DMS114 treated with DMSO at 0.1 percent for 48 hours (cell line): ENCODE results near the gene ZNF532.
"Not testable (repeated sequence)": the region's sequence is repeated elsewhere in the genome, so short reads cannot be mapped to it uniquely, and the experiment has no call there.

Experiments used
- DNase-seq: peaks from one replicate; lab custom pipeline; 2025; ENCODE audit not compliant: unreplicated experiment; lab: John Stamatoyannopoulos, UW

The ZNF532 gene

GRCh38 chr18:58850786-58851469 is 13.7 kb upstream of the ZNF532 start:
- DNase-seq = no peak

GRCh38 chr18:58851856-58852255 is 12.8 kb upstream of the ZNF532 start:
- no peak for DNase-seq

- no peak for DNase-seq
Measured at GRCh38 chr18:58852629-58853028, 12.0 kb upstream of the ZNF532 start.

GRCh38 chr18:58853561-58853960 is 11.1 kb upstream of the ZNF532 start:
- no peak for DNase-seq

- not testable (repeated sequence) for DNase-seq
Measured at GRCh38 chr18:58855521-58855920, 9.2 kb upstream of the ZNF532 start.

GRCh38 chr18:58856881-58857280 is 7.8 kb upstream of the ZNF532 start:
- no peak for DNase-seq

GRCh38 chr18:58858591-58859468 is 5.8 kb upstream of the ZNF532 start:
- no peak for DNase-seq

GRCh38 chr18:58859907-58860306 is 4.8 kb upstream of the ZNF532 start:
- DNase-seq = no peak

GRCh38 chr18:58860747-58861231 is 3.9 kb upstream of the ZNF532 start:
- no peak for DNase-seq

- DNase-seq = no peak
Measured at GRCh38 chr18:58861353-58861752, 3.3 kb upstream of the ZNF532 start.

GRCh38 chr18:58861861-58862301 is 2.8 kb upstream of the ZNF532 start:
- DNase-seq = no peak

- no peak for DNase-seq
Measured at GRCh38 chr18:58862356-58862755, 2.3 kb upstream of the ZNF532 start.

- peak; percentile 9 for DNase-seq
Measured at GRCh38 chr18:58862851-58863538, 1.7 kb upstream of the ZNF532 start.

- no peak for DNase-seq
Measured at GRCh38 chr18:58863539-58864145, 1.0 kb upstream of the ZNF532 start.

GRCh38 chr18:58865033-58865590 is 435 bp downstream of the ZNF532 start:
- DNase-seq = no peak

- DNase-seq = no peak
Measured at GRCh38 chr18:58865701-58866065, 1.0 kb downstream of the ZNF532 start.

- no peak for DNase-seq
Measured at GRCh38 chr18:58866066-58866772, 1.5 kb downstream of the ZNF532 start.

- DNase-seq = no peak
Measured at GRCh38 chr18:58866773-58867150, 2.1 kb downstream of the ZNF532 start.

GRCh38 chr18:58867281-58867961 is 2.7 kb downstream of the ZNF532 start:
- DNase-seq = no peak

- DNase-seq = no peak
Measured at GRCh38 chr18:58868440-58868839, 3.8 kb downstream of the ZNF532 start.
